GM21360 (cell line): ENCODE data around the gene ENO1.
"Not testable (repeated sequence)": the region's sequence is repeated elsewhere in the genome, so short reads cannot be mapped to it uniquely, and the experiment has no call there.

Source experiments
- ATAC-seq: cut with Tn5 transposase; IDR thresholded peaks from one replicate; pipeline ENCODE4 v1.9.1; 2021; ENCODE audit warnings: mild to moderate bottlenecking, moderate library complexity; ENCODE audit not compliant: unreplicated experiment

ENO1 gene

GRCh38 chr1:8897505-8897904 is 19.0 kb upstream of the ENO1 start:
- not testable (repeated sequence) for ATAC-seq

GRCh38 chr1:8896775-8897174 is 18.3 kb upstream of the ENO1 start:
- not testable (repeated sequence) for ATAC-seq

- ATAC-seq: no peak
These were observed 13.5 kb upstream of the ENO1 start for GRCh38 chr1:8892026-8892425.

DNA sequence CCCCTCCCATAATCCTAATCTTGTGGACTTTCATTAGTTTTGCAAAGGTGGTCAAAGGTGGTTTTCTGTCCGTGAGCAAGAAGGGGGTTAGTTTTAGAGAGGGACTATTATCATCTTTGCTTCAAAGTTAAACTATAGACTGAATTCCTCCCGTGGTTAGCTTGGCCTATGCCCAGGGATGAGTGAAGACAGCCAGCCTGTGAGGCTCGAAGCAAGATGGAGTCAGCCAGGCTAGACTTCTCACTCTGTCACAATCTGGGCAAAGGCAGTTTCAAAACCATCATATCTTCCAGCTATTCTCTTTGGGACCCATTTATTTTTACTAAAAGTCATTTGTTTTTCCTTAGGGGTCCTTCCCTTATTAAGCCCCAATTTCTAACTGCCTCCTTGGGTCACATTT is 12.9 kb upstream of the ENO1 start:
- ATAC-seq: no peak

GRCh38 chr1:8889925-8890785 is 11.7 kb upstream of the ENO1 start:
- ATAC-seq: no peak

- no peak for ATAC-seq
These were observed 10.8 kb upstream of the ENO1 start for GRCh38 chr1:8889103-8889846.

DNA sequence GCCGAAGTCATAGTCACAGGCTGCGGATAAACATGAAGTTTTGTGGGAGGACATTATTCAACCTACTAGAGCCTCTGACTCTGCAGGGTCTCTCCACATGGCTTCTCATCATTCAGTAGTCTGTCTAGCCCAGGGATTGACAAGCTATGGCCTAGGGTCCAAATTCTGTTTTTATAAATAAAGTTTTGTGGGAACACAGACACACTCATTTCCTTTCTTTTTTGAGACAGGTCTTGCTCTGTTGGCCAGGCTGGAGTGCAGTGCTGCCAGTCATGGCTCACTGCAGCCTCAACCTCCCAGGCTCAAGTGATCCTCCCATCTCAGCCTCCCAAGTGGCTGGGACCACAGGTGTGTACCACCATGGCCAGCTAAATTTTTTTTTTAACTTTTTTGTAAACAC is 8.1 kb upstream of the ENO1 start:
- ATAC-seq: no peak

GRCh38 chr1:8886031-8886524 is 7.6 kb upstream of the ENO1 start:
- ATAC-seq: not testable (repeated sequence)

GRCh38 chr1:8884105-8884504 is 5.6 kb upstream of the ENO1 start:
- not testable (repeated sequence) for ATAC-seq

- no peak for ATAC-seq
These were observed 5.0 kb upstream of the ENO1 start for GRCh38 chr1:8883491-8883890.

- no peak for ATAC-seq
These were observed 1.6 kb upstream of the ENO1 start for GRCh38 chr1:8879922-8880676.

DNA sequence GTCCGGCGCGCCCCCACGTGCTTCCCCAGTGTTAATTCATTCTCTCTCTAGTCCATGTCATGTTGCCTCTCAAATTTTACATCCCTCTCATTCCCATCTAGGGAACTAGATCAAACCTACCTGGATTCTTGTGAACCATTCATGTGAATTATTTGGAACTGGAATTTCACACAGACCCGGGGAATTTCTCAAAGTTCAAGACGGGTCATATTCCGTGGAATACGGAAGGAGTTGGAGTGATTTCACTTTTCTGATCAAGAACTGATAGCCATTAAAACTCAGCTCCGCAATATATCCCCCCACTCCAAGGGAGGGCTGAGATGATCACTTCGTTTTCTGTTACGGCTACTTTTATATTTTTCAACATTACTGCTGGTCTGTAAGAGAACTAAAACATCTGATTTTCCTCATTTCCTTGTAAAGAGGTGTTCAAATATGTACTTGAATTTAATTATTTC is 1.0 kb upstream of the ENO1 start:
- no peak for ATAC-seq

DNA sequence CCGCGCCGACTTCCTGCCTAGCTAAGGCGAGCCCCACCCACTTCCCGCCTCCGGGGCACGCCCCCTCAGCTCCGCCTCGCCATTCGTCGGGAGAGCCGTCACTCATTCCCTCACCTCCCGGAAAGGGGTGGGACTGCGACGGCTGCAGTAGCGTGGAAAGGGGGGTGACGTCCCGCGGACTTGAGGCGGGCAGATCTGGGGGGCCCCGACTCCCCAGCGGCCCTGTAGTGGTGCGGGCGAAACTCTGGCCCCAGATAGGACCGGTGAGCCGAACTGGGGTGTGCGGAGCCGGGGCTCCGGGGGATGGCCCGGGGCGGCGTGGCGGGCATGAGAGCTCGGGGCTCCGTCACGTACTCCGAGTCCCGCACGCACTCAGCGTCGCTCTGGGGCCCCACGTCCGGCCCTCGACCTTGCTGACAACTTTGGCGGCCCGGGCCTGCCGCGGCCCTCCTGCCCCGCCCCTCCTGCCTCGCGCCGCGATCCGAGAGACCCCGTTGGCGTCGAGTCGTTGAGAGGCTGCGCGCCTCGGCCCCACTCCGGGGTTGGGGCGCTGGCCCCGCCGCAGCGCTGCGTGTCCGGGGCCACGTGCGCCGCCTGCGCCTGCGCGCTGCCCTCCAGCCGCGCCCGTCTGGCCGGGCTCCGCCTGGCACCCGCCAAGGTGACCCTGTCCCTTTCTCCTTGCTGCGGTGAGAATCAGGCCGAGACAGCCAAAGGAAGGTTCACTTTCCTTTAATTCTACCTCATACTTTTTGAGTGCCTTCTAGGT is 395 bp upstream of the ENO1 start:
- peak; percentile 74 for ATAC-seq

DNA sequence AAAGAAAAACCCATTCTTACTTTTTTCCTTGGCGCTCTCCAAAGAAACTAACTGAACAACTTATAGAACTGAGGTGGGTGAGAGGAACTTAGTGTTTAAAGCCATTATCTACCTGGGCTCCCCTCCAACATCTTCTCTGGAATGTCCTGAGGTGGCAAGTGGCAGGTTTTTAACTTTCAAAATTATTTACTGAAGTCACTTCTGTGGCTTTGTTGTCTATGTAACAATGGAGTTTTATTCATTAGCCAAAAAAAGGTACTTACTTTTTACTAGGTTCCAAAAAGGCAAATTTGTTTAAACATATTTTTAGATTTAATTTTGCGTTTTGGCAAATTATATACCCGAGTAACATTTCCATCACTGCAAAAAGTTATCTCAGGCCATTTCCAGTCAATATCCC is 2.4 kb downstream of the ENO1 start:
- ATAC-seq: no peak

DNA sequence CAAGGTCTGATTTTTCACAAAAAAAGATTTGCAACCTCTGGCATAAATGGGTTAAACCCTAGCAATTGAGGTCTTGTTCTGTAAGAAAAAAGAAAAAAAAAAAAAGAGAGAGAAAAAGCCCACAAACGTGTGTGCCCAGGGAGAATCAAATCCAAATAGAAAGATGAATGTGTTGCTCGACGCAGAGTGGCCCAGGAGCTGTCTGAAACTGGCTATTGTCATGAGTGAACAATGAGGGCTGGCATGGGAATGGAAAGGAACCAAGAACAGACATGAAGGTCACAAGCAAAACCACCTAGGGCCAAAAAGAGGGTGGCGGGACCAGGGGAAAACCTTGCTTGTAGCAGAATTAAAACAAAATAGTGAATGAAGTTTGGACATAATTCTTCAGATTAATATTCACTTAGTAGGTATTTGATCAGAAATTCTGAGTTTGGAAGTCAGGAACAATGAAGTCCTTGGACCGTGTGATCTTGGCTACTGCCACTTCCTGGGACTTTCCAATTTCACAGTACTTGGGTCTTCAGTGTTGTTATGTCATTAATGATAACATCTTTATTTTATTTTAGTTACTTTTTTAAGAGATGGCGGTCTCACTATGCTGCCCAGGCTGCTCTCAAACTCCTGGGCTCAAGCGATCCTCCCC is 3.1 kb downstream of the ENO1 start:
- no peak for ATAC-seq

GRCh38 chr1:8874230-8875201 is 4.0 kb downstream of the ENO1 start:
- no peak for ATAC-seq

GRCh38 chr1:8873506-8874229 is 4.8 kb downstream of the ENO1 start:
- ATAC-seq: no peak

DNA sequence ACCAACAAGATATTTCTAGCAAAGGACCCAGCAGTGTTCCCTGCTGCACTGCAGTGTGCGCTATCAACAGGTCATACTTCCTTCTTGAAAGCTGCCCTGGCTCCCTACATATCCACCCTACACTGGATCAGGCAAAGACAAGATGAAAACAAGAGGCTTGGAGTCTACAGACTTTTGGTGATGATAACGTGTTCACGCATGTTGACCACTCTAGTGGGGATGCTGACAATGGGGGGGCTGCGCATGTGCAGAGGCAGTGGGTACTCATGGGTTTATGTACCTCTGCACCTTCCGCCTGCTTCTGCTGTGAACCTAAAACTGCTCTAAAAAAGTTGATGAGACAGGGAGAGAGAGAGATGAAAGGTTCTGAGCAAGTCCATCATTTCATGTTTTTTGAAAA is 5.5 kb downstream of the ENO1 start:
- ATAC-seq: no peak
